GM12892 (cell line): Measurements from ENCODE around the gene CACNA1F.

Source experiments
- POLR2A ChIP-seq: IDR thresholded peaks from 2 replicates; pipeline ENCODE4 v1.6.1; 2011; ENCODE audit warnings: low read depth, low read length, control low read depth
- POLR2AphosphoS5 ChIP-seq: IDR thresholded peaks from 2 replicates; pipeline ENCODE4 v1.6.1; 2011; ENCODE audit warnings: low read depth, low read length, control low read depth
- TAF1 ChIP-seq: IDR thresholded peaks from 2 replicates; pipeline ENCODE4 v1.6.1; 2011; ENCODE audit warnings: low read depth, mild to moderate bottlenecking, control low read depth, low read length, borderline replicate concordance

GRCh38 chrX:49208399-49208798 is 24.7 kb downstream of the CACNA1F start:
- TF ChIP-seq POLR2AphosphoS5 (no peak), POLR2A (no peak), TAF1 (no peak)
